Prostate gland (tissue), 2 donors: ENCODE data around the gene LRP8. TPM values are rescaled to one million over a fixed set of nuclear protein-coding genes. Genes with fewer than 3 reads are reported as not detected.

Source experiments
- DNase-seq: peaks from one replicate; pipeline ENCODE4 v3.0.0-alpha.2; 2019; ENCODE audit warnings: low spot score
- H3K27ac ChIP-seq, 2 donors: fragments of 200-600 bp; sonication (generic); 2 replicates each; pipeline ENCODE4 v1.5.1; 2017 to 2019
- H3K27me3 ChIP-seq: fragments of 200-600 bp; sonication (generic); replicated peaks from 2 replicates; pipeline ENCODE4 v1.5.1; 2019; ENCODE audit not compliant: insufficient read depth
- H3K36me3 ChIP-seq, 2 donors: fragments of 200-600 bp; sonication (generic); 1 replicate in 1 of 2; 2 replicates in 1 of 2; pipeline versions ENCODE4 v1.5.1 to v1.8.1; 2017 to 2019
- H3K4me1 ChIP-seq: fragments of 200-600 bp; sonication (generic); replicated peaks from 2 replicates; pipeline ENCODE4 v1.5.1; 2019
- H3K4me3 ChIP-seq, 2 donors: fragments of 200-600 bp; sonication (generic); 2 replicates each; pipeline ENCODE4 v1.5.1; 2017 to 2019
- H3K9me3 ChIP-seq: fragments of 200-600 bp; sonication (generic); 2 replicates; pipeline ENCODE4 v1.5.1; 2017
- CTCF ChIP-seq, 4 experiments: fragments of 200-600 bp in 2 of 4; fragments of 450-650 bp in 2 of 4; sonication (generic) in 2 of 4; IDR thresholded peaks; 1 replicate in 3 of 4; 2 replicates in 1 of 4; pipeline ENCODE4 v1.5.1; 2016 to 2019; ENCODE audit warnings: antibody characterized with exemption in 4 of 4, mild to moderate bottlenecking in 2 of 4, moderate library complexity in 2 of 4
- POLR2A ChIP-seq: fragments of 450-650 bp; IDR thresholded peaks from one replicate; pipeline ENCODE4 v1.6.1; 2016; ENCODE audit warnings: antibody characterized with exemption, mild to moderate bottlenecking
- POLR2AphosphoS5 ChIP-seq: sonication (generic); formaldehyde crosslinking; IDR thresholded peaks from one replicate; pipeline ENCODE4 v1.6.1; 2017; ENCODE audit warnings: antibody characterized with exemption
- WGBS: methylation state at CpG from one replicate; pipeline ENCODE4 v1.1.5; 2018; 5-methylcytosine and 5-hydroxymethylcytosine counted together
- intact Hi-C: fragments of 100-400 bp; cut with DNase I; formaldehyde crosslinking; loops from one replicate; pipeline ENCODE4 v1.14.2; 2022
- total RNA-seq, 2 donors: library from RNA; depleted of rRNA; stranded (reverse); fragments of >200 nt; gene quantifications; one replicate each; pipeline ENCODE4 v1.1.0, GENCODE V29; 2016

LRP8 gene
- total RNA-seq, 2 donors from 2014 or later: 6.7 to 130 TPM

DNA sequence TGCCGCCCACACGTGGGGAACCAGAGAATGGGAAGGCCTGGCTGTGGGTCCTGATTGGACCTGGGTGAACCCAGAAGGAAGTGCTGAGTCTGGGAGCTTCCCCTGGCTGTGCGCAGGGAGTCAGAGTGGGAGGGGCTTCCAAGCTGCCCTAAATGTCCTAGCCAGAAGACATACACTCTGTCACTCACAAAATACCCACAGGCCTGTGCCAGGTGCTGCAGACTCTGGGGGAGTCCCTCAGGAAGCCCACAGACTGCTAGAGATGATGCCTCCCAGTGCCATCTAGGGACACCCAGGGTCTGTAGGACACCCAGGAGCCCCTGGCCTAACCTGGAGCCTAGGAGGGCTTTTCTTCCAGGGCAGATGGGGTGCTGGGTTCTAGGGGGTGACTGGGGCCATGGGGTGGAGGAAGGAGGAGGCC lies 33.7 kb upstream of the LRP8 start:
- intact Hi-C loops: no loop called here
- no peak overlapping the region for H3K4me3 ChIP-seq
- no peaks in the 10 kb centered on the region for H3K36me3 ChIP-seq
- H3K27ac ChIP-seq: no peak overlapping the region
- DNase-seq: no peak
- H3K9me3 ChIP-seq: no peaks in the 10 kb centered on the region
- 77% methylated on average over 3 of the region's 3 CpGs for WGBS
- H3K4me1 ChIP-seq: no peaks in the 10 kb centered on the region
- TF ChIP-seq POLR2A (no peak), POLR2AphosphoS5 (no peak), CTCF (IDR thresholded peaks at IDR 0.05) (no peak)
- no peaks in the 10 kb centered on the region for H3K27me3 ChIP-seq

DNA sequence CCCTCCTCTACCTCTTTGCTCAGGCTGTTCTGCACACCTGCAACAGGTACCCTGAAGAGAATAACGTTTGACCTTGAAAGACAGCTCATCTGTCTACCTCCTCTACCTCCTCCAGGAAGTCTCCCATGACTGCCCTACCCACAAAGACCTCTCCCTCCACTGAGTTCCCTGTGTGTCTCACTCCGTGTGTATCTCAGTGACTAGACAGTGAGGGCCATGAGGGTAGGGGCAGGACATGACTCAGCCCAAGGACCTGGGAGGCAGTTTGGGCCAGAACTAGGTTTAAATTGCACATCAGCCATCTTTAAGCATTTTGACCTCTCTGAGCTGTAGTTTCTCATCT lies 32.0 kb upstream of the LRP8 start:
- DNase-seq: no peak
- WGBS: 72% methylated on average over 2 of the region's 2 CpGs
- Histone ChIP-seq H3K4me3 (no peak overlapping the region), H3K9me3 (no peaks in the 10 kb centered on the region), H3K4me1 (no peaks in the 10 kb centered on the region), H3K27ac (no peak overlapping the region), H3K36me3 (no peaks in the 10 kb centered on the region), H3K27me3 (no peaks in the 10 kb centered on the region)
- intact Hi-C loops: no loop called here
- TF ChIP-seq POLR2AphosphoS5: no peak
- TF ChIP-seq POLR2A: no peak
- no peak for TF ChIP-seq CTCF (IDR thresholded peaks at IDR 0.05)

DNA sequence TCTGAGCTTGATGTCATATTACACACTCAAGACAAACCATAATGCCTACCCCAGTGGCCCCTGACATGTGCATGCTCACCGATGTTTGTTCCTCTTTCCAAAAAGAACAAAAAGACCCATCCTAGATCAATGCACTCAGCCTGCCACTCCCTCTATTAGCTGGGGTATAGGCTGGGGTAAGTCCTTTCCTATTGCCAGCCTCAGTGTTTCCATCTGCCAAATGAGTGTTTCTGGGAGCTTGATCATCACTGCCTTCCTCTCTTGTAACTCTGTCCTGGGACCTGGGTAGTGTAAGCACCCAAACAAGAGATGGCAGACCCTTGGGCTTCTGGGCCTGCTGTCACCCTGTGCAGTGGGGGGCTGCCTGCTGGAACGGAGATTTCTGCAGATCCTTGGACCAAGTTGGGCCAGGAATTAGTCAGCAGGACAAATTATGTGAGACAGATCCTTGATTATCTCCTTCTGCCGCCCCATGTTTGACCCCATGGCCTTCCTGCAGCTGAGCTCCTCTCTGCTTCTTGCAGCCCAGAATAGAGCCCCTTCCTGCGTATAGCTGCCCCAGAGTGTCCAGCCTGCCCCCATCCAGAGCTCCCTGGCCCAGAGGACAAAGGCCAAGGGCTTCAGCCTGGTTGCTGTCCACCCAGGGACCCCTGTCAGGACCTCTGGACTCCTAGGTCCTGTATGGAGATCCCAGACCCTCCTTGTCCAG lies 31.5 kb upstream of the LRP8 start:
- intact Hi-C loops: no loop called here
- WGBS: 86% methylated on average over 4 of the region's 4 CpGs
- DNase-seq: no peak

GRCh38 chr1:53356637-53357036 lies 28.8 kb upstream of the LRP8 start:
- Histone ChIP-seq H3K4me3 (no peak overlapping the region), H3K36me3 (no peaks in the 10 kb centered on the region)
- intact Hi-C loops: no loop called here

More for the DNA sequence above, 31.5 kb upstream of the LRP8 start:
- Histone ChIP-seq H3K4me3 (no peak overlapping the region), H3K27ac (no peak overlapping the region), H3K36me3 (no peaks in the 10 kb centered on the region), H3K27me3 (no peaks in the 10 kb centered on the region), H3K4me1 (no peaks in the 10 kb centered on the region), H3K9me3 (no peaks in the 10 kb centered on the region)
- TF ChIP-seq POLR2AphosphoS5 (no peak), CTCF (IDR thresholded peaks at IDR 0.05) (no peak), POLR2A (no peak)

More at GRCh38 chr1:53356637-53357036, 28.8 kb upstream of the LRP8 start:
- Histone ChIP-seq H3K27ac (no peak overlapping the region), H3K4me1 (no peaks in the 10 kb centered on the region), H3K9me3 (no peaks in the 10 kb centered on the region), H3K27me3 (no peaks in the 10 kb centered on the region)
- no peak for TF ChIP-seq POLR2A
- TF ChIP-seq CTCF (IDR thresholded peaks at IDR 0.05): no peak
- TF ChIP-seq POLR2AphosphoS5: no peak
- no peak for DNase-seq
